ENCODE data around the gene REXO1.

DNA sequence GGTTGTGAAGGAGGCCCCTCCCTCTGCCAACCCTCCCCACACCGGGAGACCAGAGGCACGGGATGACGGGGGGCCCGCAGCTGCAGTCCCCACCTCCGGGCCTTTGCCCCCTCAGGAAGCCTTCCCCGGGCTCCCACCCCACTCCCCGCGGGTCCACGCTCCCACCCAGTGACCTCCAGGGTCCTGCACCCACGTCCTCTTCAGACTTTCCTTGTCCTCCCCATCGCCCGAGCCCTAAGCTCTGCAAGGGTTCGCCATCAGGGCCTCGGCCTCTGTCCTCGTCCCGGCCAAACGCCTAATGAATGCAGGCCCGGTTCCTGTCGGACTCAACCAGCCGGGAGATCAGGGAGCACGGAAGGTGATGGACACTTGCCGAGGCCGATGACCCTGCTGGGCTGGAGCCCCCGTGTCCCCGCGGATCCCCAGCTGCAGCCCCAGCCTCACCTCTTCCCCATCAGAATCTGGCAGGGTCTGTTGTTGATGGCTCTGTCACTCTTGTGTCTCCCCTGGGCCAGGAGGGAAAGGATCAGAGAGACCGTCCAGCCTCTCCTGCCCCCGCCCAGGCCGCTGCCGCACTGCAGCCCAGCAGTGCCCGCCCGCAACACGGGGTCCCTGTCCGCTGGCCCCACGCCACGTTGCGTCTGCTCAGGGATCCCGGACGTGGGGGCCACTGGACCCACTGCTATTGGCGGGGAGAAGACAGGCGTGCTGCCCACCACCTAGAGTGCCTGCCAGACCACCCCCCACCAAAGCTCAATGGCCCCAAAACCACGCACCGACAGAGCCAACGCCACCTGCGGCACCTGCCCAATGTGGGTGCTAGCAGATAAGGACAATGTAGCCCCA is 41.9 kb downstream of the REXO1 start:
- TF ChIP-seq, protein P1, sequence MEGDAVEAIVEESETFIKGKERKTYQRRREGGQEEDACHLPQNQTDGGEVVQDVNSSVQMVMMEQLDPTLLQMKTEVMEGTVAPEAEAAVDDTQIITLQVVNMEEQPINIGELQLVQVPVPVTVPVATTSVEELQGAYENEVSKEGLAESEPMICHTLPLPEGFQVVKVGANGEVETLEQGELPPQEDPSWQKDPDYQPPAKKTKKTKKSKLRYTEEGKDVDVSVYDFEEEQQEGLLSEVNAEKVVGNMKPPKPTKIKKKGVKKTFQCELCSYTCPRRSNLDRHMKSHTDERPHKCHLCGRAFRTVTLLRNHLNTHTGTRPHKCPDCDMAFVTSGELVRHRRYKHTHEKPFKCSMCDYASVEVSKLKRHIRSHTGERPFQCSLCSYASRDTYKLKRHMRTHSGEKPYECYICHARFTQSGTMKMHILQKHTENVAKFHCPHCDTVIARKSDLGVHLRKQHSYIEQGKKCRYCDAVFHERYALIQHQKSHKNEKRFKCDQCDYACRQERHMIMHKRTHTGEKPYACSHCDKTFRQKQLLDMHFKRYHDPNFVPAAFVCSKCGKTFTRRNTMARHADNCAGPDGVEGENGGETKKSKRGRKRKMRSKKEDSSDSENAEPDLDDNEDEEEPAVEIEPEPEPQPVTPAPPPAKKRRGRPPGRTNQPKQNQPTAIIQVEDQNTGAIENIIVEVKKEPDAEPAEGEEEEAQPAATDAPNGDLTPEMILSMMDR (IDR thresholded peaks at IDR 0.05): no peak
- no peak for TF ChIP-seq EP300 (IDR thresholded peaks at IDR 0.05)

All from A549 (cell line).